ENCODE results near the gene LTBP2.
A peak's percentile ranks its signal among the peaks of the same experiment; 100 is the strongest.

The LTBP2 gene

GRCh38 chr14:74610866-74611649, 979 bp downstream of the LTBP2 start:
- no peak for TF ChIP-seq CTCF (IDR thresholded peaks at IDR 0.05; ENCODE audit: control extremely low read depth, extremely low read depth, low read depth, missing control alignments)
- no peak for DNase-seq (ENCODE audit: extremely low spot score)
- CTCF ChIA-PET, result interaction anchor here (0.8 to 6.1 kb wide), 24 partner anchors 7 to 297 kb away, joined by 3 to 96 read pairs (median 4); partner anchors contain the start of genes ISCA2 and NPC2
- POLR2A ChIA-PET, result no interaction called here

GRCh38 chr14:74610199-74610865, 1.7 kb downstream of the LTBP2 start:
- POLR2A ChIA-PET, result no interaction called here
- no peak for DNase-seq (ENCODE audit: extremely low spot score)
- CTCF ChIA-PET, result interaction anchor here (1.1 to 6.1 kb wide), 23 partner anchors 8 to 393 kb away, joined by 3 to 96 read pairs (median 6); partner anchors contain the start of genes EIF2B2, ISCA2, NPC2 and YLPM1
- no peak for TF ChIP-seq CTCF (IDR thresholded peaks at IDR 0.05; ENCODE audit: control extremely low read depth, extremely low read depth, low read depth, missing control alignments)

- CTCF ChIA-PET, result interaction anchor here (0.7 to 6.1 kb wide), 39 partner anchors 9 to 479 kb away, joined by 3 to 96 read pairs (median 5); partner anchors contain the start of genes EIF2B2, ISCA2, NPC2 and YLPM1
Measured at GRCh38 chr14:74609721-74610120, 2.3 kb downstream of the LTBP2 start.

GRCh38 chr14:74608959-74609611, 3.0 kb downstream of the LTBP2 start:
- ChIA-PET CTCF (interaction anchor here (0.6 to 6.1 kb wide), 56 partner anchors 9 to 688 kb away, joined by 3 to 96 read pairs (median 4); partner anchors contain the start of genes EIF2B2, ISCA2, NPC2 and YLPM1), POLR2A (no interaction called here)
- DNase-seq (ENCODE audit: extremely low spot score), result peak; percentile 75
- peak; percentile 90 for TF ChIP-seq CTCF (IDR thresholded peaks at IDR 0.05; ENCODE audit: control extremely low read depth, extremely low read depth, low read depth, missing control alignments)

More at GRCh38 chr14:74609721-74610120, 2.3 kb downstream of the LTBP2 start:
- POLR2A ChIA-PET, result no interaction called here
- TF ChIP-seq CTCF (IDR thresholded peaks at IDR 0.05; ENCODE audit: control extremely low read depth, extremely low read depth, low read depth, missing control alignments), result no peak
- DNase-seq (ENCODE audit: extremely low spot score), result no peak

- DNase-seq (ENCODE audit: extremely low spot score), result no peak
- ChIA-PET POLR2A (no interaction called here), CTCF (interaction anchor here (1.7 kb wide), 1 partner anchor 198 kb away, joined by 5 read pairs; no protein-coding TSS in a partner anchor)
- TF ChIP-seq CTCF (IDR thresholded peaks at IDR 0.05; ENCODE audit: control extremely low read depth, extremely low read depth, low read depth, missing control alignments), result no peak
Measured at GRCh38 chr14:74606727-74607126, 5.3 kb downstream of the LTBP2 start.
